RWPE2 (cell line): Measurements from ENCODE around the gene LCORL.

Experiments
- ATAC-seq: fragments of 200-7000 bp; cut with Tn5 transposase; 3 replicates; pipeline ENCODE4 v1.9.1; 2021; ENCODE audit warnings: low read depth
- DNase-seq: peaks from one replicate; pipeline ENCODE4 v3.0.0-alpha.2; 2020; ENCODE audit warnings: low spot score
- H3K27ac ChIP-seq: fragments of 450-650 bp; 2 replicates; pipeline ENCODE4 v1.5.1; 2017; ENCODE audit warnings: mild to moderate bottlenecking; ENCODE audit not compliant: poor library complexity, severe bottlenecking
- H3K27me3 ChIP-seq: fragments of 250-450 bp; sonication (Bioruptor Pico); 2 replicates; pipeline ENCODE4 v1.5.1; 2021; ENCODE audit warnings: mild to moderate bottlenecking, moderate library complexity; ENCODE audit not compliant: insufficient read depth, poor library complexity, severe bottlenecking
- H3K36me3 ChIP-seq: fragments of 250-450 bp; sonication (Bioruptor Pico); 2 replicates; pipeline ENCODE4 v1.5.1; 2020; ENCODE audit warnings: low read depth, mild to moderate bottlenecking, moderate library complexity
- H3K4me1 ChIP-seq: fragments of 250-450 bp; sonication (Bioruptor Pico); 2 replicates; pipeline ENCODE4 v1.5.1; 2021; ENCODE audit warnings: mild to moderate bottlenecking, moderate library complexity; ENCODE audit not compliant: insufficient read depth, poor library complexity, severe bottlenecking
- H3K4me3 ChIP-seq: fragments of 250-450 bp; sonication (Bioruptor Pico); 2 replicates; pipeline ENCODE4 v1.5.1; 2021; ENCODE audit warnings: mild to moderate bottlenecking, moderate library complexity; ENCODE audit not compliant: severe bottlenecking
- H3K9me3 ChIP-seq: fragments of 250-450 bp; sonication (Bioruptor Pico); 2 replicates; pipeline ENCODE4 v1.5.1; 2021; ENCODE audit warnings: mild to moderate bottlenecking, moderate library complexity; ENCODE audit not compliant: severe bottlenecking
- TF ChIP-seq, protein P1 (sequence below): fragments of 450-650 bp; IDR thresholded peaks from one replicate; pipeline ENCODE4 v1.5.1; 2017; ENCODE audit warnings: mild to moderate bottlenecking, moderate library complexity; ENCODE audit not compliant: poor library complexity, severe bottlenecking

LCORL gene

GRCh38 chr4:17816142-17816541 lies 205.4 kb downstream of the LCORL start:
- no peak for DNase-seq
- Histone ChIP-seq H3K27me3 (no peaks in the 10 kb centered on the region), H3K27ac (no peak overlapping the region), H3K9me3 (no peaks in the 10 kb centered on the region), H3K36me3 (peaks cover 87% of the 10 kb centered on the region), H3K4me3 (no peak overlapping the region), H3K4me1 (peaks cover 10% of the 10 kb centered on the region)
- ATAC-seq, result no peak
- TF ChIP-seq, protein P1, sequence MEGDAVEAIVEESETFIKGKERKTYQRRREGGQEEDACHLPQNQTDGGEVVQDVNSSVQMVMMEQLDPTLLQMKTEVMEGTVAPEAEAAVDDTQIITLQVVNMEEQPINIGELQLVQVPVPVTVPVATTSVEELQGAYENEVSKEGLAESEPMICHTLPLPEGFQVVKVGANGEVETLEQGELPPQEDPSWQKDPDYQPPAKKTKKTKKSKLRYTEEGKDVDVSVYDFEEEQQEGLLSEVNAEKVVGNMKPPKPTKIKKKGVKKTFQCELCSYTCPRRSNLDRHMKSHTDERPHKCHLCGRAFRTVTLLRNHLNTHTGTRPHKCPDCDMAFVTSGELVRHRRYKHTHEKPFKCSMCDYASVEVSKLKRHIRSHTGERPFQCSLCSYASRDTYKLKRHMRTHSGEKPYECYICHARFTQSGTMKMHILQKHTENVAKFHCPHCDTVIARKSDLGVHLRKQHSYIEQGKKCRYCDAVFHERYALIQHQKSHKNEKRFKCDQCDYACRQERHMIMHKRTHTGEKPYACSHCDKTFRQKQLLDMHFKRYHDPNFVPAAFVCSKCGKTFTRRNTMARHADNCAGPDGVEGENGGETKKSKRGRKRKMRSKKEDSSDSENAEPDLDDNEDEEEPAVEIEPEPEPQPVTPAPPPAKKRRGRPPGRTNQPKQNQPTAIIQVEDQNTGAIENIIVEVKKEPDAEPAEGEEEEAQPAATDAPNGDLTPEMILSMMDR, result no peak

- H3K27me3 ChIP-seq, result no peaks in the 10 kb centered on the region
- H3K9me3 ChIP-seq, result no peaks in the 10 kb centered on the region
- no peak for ATAC-seq
- peaks cover 71% of the 10 kb centered on the region for H3K36me3 ChIP-seq
- DNase-seq, result no peak
- H3K4me3 ChIP-seq, result no peak overlapping the region
- TF ChIP-seq, protein P1, result no peak
- peaks cover 10% of the 10 kb centered on the region for H3K4me1 ChIP-seq
- H3K27ac ChIP-seq, result no peak overlapping the region
These were observed 207.4 kb downstream of the LCORL start for GRCh38 chr4:17814140-17814539.

GRCh38 chr4:17812801-17813200 lies 208.8 kb downstream of the LCORL start:
- TF ChIP-seq, protein P1, result no peak

GRCh38 chr4:17812125-17812524 lies 209.4 kb downstream of the LCORL start:
- ATAC-seq, result no peak

More at GRCh38 chr4:17812801-17813200, 208.8 kb downstream of the LCORL start:
- Histone ChIP-seq H3K36me3 (peaks cover 71% of the 10 kb centered on the region), H3K4me1 (peaks cover 16% of the 10 kb centered on the region), H3K27ac (no peak overlapping the region), H3K4me3 (peak overlapping the region; percentile 74), H3K9me3 (no peaks in the 10 kb centered on the region), H3K27me3 (no peaks in the 10 kb centered on the region)
- no peak for ATAC-seq
- no peak for DNase-seq

DNA sequence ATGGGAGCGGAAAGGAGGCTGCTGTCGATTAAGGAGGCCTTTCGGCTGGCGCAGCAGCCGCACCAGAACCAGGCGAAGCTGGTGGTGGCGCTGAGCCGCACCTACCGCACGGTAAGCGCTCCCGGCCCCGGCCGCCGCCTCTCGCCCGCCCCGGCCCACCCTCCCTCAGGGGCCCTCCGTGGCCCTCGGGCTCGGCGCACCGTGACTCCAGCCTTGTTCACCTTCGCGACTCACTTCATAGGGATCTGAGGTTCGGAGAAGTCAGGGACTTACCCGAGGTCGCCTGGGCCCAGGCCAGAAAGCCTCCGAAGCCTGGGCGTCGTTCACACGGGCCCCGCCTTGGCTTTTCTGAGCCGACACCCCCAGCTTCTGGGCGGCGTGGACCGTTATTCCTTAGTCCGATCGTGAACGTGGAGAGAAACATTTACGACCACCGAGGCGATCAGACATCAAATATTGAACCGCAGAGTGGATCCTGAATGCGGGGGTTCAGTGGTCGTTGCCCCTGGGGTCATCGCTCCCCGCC lies 210.4 kb downstream of the LCORL start:
- Histone ChIP-seq H3K27ac (peak overlapping the region; percentile 65), H3K9me3 (no peaks in the 10 kb centered on the region), H3K4me3 (peak overlapping the region; percentile 74), H3K4me1 (peaks cover 29% of the 10 kb centered on the region), H3K36me3 (peaks cover 63% of the 10 kb centered on the region), H3K27me3 (no peaks in the 10 kb centered on the region)
- peak; percentile 45 for ATAC-seq
- DNase-seq, result no peak
- TF ChIP-seq, protein P1, result no peak

More at GRCh38 chr4:17812125-17812524, 209.4 kb downstream of the LCORL start:
- peaks cover 22% of the 10 kb centered on the region for H3K4me1 ChIP-seq
- no peaks in the 10 kb centered on the region for H3K27me3 ChIP-seq
- H3K36me3 ChIP-seq, result peaks cover 66% of the 10 kb centered on the region
- no peak for DNase-seq
- TF ChIP-seq, protein P1, result no peak
- H3K27ac ChIP-seq, result no peak overlapping the region
- peak overlapping the region; percentile 74 for H3K4me3 ChIP-seq
- H3K9me3 ChIP-seq, result no peaks in the 10 kb centered on the region
